Nucleus accumbens (tissue), 56 donors: ENCODE data around the gene CACUL1.
"Not testable (repeated sequence)": the region's sequence is repeated elsewhere in the genome, so short reads cannot be mapped to it uniquely, and the experiment has no call there.

Source experiments
- DNase-seq, 56 donors: peaks; one replicate each; lab custom pipeline; 2025; lab: John Stamatoyannopoulos, UW

The CACUL1 gene

DNA sequence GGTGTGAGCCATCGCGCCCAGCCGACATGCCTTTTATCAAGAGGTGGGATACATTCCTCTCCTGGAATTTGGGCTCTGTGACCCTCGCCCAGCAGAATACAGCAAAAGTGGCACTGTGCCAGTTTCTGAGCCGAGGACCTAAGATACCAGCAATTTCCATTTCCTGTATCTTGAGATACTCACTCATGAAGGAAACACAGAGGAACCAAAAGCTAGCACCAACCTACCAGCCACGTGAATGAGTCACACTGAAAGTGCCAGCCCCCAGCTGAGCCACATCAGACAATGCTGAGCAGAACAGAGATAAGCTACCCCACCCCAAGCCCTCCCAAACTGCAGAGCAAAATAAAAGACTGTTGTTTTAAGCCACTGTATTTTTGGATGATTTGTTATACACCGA lies 56.3 kb downstream of the CACUL1 start:
- peak in 12 of 56 donors; percentile 5 to 62 (median 16) for DNase-seq

- DNase-seq: no peak
Observed at GRCh38 chr10:118694848-118695247, 59.9 kb downstream of the CACUL1 start.

DNA sequence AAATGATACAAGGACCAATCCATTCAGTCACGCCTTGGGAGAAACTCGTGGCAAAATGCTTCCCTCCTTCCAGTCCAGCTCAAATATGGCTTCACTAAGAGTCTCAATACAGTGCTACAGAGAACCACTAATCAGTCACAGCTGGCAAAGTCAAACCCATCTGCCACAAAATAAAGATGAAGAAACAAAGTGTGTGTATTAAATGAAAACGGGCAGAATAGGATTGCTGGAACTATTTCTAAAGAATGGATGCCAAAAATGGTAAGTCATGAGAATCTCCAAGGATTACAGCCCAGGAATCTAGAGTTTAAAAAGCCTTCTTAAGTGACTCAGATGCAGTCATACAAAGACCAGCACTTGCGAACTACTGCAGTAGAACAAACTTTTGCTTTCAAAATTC lies 61.9 kb downstream of the CACUL1 start:
- DNase-seq: no peak

GRCh38 chr10:118689070-118689858 lies 65.5 kb downstream of the CACUL1 start:
- DNase-seq: no peak

DNA sequence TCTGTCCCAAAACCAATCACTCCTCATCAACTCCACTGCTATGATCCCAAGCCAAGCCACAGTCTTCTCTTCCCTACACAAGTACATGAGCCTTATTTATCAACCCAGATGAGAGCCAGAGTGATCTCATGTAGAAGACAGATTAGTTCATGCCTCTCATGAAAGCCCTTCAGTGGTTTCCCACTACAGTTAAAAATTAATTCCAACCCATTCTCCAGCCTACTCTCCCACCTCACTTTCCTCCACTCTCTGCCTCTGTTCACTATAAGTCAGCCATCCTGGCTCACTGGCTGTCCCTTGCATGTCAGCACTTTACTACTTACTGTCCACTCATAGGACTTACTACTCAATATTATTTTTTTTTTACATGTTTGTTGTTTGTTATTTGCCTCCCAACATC lies 67.3 kb downstream of the CACUL1 start:
- DNase-seq: no peak

DNA sequence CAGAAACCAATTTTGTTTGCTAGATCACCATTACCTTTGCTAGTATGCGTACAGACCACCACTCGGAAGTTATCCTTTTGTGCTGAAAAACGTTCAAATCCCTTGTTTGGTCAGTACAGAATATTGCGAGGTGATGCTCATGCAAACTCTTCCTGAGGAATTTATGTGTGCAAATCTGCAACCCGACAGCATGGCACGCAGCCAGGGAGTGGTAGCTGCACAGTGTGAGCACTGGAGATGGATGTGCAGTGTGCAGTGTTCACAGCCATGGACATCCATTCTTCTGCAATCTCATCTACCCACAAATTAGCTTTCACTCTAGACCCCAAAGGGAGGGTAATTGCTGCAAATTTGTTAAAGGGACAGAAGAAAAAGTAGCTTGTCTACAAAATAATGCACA lies 72.2 kb downstream of the CACUL1 start:
- DNase-seq: no peak

DNA sequence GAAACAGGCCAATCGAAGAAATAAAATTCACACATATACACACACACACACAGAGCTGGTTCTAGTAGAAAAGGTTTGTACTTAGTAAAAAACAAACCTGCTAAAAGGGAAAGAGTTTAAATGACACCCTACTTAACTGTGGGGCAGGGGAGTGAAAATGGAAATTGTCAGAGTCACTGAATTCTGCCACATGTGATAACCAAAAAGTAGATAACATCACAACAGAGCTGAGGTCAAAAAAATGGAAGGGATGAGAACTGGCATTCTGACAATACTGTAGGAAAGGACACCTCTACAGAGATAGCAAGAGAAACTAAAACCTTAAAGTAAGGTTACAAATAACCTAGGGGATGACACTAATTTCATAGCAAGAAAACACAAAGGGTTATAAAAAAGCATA lies 74.6 kb downstream of the CACUL1 start:
- DNase-seq: no peak

GRCh38 chr10:118674226-118674919 lies 80.4 kb downstream of the CACUL1 start:
- peak in 5 of 56 donors; percentile 5 to 43 (median 17) for DNase-seq

DNA sequence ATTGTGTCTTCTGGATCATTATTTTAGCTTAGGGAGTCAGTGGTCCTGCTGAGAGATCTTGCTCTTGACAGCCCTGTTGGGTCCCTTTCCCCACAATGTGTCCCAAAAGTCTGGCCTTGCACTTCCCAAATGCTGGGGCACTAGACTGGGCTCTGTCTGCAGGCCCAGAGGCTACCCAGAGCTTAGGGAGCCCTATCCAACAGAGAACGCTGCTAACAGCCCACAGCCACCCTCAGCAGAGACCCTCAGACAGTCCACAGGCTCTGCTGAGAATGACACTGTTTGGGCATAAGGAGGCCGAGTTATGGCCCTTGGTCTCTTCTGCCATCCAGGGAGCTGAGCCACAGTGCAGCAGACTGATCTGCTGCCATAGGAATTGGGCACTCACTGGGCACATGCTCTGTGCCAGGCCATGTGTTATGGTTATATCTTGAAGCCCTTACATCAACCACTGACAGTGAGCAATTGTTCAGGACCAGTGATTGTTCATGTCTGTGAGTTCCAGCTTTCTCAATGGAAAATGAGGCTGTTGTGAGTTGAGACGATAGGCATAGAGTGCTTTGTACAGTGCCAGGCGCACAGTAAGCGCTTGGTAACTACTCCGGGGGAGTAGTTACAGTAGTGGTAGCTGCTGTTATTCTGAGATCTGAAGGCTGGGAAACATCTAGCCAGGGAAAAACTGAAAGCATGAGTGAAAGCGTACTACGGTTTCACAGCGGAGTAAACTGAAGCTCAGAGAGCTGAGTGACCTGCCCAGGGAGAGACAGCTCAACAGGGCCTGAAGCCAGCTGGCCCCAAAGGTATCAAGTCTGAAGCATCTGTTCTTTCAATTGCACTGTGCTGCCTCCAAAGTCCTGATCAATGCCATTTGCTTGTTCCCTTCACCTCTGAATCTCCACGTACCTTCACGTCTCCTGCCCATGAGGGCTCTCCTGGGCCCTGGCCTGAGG lies 81.7 kb downstream of the CACUL1 start:
- peak in 42 of 56 donors; percentile 10 to 82 (median 53) for DNase-seq

DNA sequence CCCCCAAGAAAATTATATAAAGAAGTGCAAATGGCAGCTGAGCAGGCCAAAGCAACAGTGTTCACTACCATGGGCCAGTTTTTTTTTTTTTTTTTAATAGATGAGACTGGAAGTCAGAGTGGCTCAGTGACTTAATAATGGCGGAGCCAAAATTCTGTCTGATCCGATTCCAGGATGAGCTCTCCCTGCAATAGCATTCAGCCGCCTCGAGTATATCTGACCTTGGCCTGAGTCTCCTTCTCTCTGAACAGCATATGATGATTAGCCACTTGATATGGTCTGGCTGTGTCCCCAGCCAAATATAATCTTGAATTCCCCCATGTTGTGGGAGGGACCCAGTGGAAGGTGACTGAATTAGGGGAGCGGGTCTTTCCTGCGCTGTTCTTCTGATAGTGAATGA lies 82.6 kb downstream of the CACUL1 start:
- no peak for DNase-seq

DNA sequence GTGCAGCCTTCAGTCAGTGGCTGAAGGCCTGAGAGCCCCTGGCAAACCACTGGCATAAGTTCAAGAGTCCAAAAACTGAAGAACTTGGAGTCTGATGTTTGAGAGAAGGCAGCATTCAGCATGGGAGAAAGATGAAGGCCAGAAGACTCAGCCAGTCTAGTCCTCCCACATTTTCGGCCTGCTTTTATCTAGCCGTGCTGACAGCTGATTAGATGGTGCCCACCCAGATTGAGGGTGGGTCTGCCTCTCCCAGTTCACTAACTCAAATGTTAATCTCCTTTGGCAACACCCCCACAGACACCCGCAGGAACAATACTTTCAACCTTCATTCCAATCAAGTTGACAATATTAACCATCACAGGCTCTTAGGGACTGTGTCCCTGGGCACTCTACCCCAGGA lies 83.5 kb downstream of the CACUL1 start:
- DNase-seq: not testable (repeated sequence)

DNA sequence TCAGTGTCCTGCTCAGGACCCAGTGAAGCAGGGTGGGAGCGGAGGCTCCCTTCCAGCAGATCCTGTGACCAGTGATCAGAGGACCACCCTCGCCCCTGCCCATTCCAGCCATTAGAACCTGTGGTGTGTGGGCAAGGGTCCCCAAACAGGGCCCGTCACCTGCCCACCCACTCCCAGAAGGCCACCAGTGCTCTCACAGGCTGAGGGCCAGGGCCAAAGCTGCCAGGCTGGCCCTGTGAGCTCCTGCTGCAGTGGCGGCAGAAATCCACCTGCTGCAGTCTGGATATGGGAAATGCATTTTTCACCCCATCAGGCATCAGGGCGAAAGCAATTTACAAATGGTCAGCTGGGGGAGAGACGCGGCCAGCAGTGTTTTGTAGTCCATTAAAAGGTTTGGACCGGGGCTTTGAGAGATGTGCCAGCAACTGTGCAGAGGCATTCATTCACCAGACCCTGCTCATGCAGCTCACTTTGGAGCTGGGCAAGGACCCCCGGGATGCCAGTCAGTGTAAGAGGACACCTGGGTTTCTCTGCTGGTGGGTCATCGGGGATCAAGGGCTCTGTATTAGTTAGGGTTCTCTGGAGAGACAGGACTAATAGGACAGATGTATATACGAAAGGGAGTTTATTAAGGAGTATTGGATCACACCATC lies 84.2 kb downstream of the CACUL1 start:
- peak in 14 of 56 donors; percentile 8 to 53 (median 27) for DNase-seq

DNA sequence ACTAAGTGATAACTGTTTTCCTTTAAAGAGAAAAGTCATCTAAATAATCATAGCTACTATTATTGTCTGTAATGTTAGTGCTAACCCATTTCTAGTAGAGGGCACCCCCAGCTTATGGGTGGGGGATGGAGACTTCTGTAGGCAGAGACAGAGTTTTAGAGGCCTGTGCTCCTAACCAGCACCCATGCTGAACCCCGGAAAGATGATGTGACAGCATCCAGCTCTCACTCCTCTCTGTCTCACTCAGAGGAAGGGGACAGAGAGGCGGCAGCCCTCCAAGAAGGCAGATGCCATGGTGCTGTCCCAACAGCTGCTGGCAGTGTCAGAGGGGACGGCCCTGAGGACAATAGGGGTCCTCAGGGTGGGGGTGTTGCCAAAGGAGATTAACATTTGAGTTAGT lies 84.9 kb downstream of the CACUL1 start:
- no peak for DNase-seq

DNA sequence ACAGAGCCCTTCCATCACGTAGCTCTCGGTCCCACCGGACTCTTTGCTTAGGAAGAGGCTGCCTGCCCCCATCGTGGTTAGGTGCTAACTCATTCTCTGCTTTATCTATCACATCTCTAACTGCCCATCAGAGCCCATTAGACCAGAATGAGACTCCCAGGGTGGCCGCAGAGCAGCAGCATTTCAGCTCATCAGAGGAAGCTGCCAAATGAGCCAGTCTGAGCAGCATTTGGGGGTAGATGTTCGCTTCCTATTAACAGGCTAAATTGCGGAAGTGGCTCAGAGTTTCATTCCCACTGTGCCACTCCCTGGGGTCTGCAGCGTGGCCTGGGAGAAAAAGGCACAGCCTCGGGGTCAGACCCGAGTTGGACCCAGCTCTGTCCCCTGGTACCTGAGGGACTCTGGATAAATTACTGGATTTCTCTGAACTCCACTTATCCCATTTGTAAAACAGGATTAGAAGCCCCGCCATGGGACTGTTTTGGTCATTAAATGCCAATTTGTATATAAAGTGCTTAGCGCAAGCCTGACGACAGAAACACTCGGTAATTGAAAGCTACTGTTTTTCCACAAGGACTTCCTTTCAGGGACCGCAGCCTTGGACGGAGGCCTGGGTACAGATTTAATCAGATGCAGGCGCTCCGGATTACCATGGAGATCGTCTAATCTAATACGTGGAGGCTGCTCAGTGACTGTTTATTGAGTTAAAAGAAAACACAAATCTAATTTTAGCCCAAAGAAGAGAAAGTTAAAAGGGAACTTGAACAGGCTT lies 85.6 kb downstream of the CACUL1 start:
- peak in 43 of 56 donors; percentile 19 to 92 (median 44) for DNase-seq

DNA sequence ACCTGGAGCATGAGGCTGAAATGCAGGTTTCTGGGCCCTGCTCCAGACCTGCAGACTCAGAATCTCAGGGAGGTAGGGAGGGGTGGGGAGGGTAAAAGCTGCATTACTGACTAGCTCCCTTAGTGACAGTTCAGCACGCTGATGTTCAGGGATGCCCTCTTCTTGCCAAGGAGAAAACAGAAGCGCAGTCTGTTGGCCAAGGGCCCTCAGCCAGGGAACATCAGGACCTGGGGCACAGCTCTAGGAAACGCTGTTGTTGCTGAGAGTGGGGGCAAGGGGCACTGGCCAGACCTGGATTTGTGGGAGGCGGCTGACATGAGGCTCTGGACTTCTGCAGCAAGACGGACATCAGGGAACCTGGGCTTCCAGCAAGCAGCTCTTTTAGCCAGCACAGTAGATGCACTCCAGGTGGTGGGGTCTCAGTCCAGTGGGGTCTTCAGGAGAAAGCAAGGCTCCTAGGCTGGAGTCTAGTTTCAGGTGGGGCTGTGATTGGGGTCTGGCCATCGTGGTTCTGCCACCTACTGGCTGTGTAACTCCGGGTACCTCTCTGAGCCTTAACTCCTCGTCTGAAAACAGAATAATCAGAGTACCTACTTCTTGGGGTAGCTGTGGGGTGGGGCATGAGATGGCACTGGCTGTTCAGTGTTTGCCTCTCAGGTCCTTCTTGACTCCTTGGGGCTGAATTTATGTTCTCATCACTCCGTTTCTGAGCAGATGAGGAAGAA lies 86.4 kb downstream of the CACUL1 start:
- DNase-seq: peak in 25 of 56 donors; percentile 19 to 75 (median 39)

DNA sequence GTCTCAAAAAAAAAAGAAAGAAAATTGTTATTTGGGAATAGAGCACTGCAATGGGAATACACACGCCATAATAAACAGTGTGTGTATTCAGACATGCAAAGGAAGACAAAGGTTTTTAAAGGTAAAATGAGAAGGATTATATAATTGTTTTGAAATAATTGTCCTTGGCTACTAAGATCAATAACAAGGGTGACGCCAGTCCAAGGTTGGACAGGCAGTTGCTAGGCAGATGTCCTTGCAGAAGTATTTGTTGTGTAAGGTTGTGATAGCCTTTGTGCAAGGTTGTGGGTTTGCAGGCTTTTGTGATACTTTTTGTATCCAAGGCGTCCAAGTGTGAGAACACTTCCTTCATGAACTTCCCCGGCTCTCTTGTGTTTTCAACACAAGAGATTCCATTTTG lies 87.0 kb downstream of the CACUL1 start:
- DNase-seq: peak in 1 of 56 donors; percentile 28

GRCh38 chr10:118666350-118666749 lies 88.4 kb downstream of the CACUL1 start:
- no peak for DNase-seq

GRCh38 chr10:118664321-118664720 lies 90.4 kb downstream of the CACUL1 start:
- DNase-seq: no peak

DNA sequence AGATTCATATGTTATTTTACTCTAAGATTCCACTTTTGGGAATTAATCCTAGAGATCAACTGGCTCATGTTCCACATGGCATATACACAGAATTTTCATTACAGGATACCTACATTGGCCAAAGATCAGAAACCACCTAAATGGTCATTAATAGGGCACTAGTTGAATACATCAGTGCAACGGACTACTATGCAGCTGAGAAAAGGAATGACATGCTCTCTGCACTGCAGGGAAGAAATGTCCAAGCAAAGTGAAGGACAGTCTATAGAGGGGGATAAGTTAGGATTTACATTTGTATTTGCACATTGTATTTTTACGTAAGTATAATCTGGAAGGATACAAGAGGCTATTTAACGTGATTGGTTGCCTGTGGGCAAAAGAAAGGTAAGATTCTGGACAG lies 91.6 kb downstream of the CACUL1 start:
- DNase-seq: no peak
